Ramos (cell line): ENCODE results near the gene LGR4.

Source experiments
- in situ Hi-C: fragments of 300-500 bp; cut with MboI; formaldehyde crosslinking; loops from one replicate; pipeline ENCODE4 v1.14.3; 2022; ENCODE audit warnings: low sequenced_read_pairs; ENCODE audit not compliant: unreplicated experiment

The LGR4 gene

GRCh38 chr11:27408246-27408800, 64.3 kb downstream of the LGR4 start:
- in situ Hi-C loops = no loop called here

DNA sequence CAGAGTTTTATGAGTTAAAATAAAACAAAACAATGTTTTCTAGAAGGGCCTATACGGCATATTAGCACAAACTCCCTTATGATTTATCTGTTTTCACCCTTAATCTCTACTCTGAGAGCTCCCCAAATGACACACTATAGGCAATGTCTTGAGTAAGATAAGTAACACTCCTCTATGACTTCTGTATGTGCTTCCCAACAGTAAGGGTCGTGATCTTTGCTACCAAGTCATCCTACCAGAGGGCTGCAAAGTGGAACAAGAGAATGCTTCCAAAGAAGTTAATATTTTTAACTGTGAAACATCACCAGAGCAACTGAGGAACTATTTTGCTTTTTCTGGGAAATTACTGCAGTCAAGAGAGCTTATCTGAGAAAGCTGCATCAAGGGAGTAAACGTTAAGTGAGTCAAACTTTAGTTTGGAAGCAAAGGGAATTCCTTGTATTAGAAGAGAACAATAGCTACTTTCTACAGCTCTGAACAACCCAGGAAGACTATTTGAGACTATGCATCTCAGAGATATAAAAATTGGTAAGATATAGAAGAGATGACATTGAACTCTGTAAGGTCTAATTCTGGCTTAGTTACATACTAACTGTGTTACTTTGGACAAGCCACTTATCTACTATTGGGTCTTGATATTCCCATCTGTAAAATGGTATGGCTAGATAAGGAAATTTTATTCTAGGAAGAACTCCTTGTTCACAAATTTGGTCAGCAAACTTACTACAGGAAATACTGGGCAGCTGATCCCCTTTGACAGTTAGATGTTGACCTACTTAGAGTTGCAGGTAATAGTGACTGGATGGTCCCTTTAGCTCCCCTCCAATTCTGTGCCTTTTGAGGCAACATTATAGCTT, 65.9 kb downstream of the LGR4 start:
- in situ Hi-C loops = no loop called here

DNA sequence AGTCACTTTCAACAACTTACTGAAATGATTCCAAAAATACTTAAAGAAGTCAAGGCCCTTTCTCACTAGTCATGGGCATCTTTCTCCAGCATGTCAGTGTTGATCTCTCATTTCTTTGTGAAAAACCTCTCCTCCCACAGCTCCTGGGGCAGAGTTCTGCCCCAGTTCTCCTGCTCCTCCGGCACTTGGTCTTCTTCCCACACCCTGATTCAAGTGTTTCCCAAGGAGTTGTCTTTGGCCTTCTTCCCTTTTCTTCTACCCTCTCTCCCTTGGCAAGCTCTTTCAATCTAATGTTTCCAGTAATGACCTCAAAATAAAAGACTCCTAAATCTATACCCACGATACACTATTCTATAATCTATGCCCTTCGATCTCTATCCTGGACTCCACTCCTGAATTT, 67.5 kb downstream of the LGR4 start:
- in situ Hi-C loops = no loop called here

DNA sequence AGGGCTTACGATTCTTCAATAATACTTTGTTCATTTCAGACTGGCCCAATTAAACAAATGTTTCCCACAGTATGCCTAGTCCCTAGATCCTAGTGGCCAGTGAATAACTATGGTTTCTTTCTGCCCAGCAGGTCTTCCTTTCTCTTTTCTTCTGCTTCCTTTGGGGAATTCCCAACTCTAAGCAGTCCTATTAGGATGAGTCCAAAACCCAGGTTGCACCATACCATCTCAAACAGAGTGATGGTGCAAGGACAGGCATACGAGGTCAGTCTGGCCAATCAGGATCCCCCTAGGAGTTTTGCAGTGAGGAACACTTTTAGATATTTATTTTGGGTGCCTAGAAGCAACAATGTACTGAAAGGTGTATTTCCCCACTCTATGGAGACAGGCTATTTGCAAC, 68.2 kb downstream of the LGR4 start:
- in situ Hi-C loops = no loop called here

DNA sequence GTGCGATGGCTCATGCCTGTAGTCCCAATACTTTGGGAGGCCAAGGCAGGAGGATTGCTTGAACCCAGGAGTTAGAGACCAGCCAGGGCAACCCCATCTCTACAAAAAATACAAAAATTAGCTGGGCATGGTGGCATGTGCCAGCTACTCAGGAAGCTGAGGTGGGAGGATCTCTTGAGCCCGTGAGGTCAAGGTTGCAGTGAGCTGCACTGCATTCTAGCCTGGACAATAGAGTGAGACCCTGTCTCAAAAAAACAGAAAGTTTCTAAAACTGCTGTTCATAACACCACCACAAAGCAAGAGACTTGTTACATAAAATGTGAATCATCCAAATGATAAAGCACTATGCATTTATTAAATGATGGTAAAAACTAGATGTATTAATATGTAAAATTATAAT, 69.4 kb downstream of the LGR4 start:
- in situ Hi-C loops = no loop called here

GRCh38 chr11:27402450-27402849, 70.1 kb downstream of the LGR4 start:
- in situ Hi-C loops = no loop called here

DNA sequence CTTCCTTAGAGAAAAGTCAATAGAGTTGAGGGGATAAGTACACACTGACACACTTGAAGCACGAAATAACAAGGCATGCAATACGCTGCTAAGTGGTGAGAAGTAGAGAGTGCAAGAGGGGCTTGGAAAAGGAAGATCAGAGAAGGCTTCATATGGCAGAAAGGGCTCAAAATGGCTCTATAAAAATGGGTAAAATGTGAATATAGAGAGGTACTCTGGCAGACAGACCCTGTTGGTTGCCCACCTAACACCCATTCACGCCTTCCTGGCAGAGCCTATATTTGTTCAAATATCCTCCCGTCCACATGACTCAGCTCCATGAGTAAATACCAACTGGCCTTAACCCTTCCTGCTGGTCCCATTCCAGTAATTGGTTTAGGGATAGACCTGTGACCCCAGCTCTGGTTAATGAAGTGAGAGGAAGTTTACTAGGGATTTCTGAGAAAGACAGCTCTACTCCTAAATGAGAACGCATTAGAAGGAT, 70.7 kb downstream of the LGR4 start:
- in situ Hi-C loops = no loop called here

DNA sequence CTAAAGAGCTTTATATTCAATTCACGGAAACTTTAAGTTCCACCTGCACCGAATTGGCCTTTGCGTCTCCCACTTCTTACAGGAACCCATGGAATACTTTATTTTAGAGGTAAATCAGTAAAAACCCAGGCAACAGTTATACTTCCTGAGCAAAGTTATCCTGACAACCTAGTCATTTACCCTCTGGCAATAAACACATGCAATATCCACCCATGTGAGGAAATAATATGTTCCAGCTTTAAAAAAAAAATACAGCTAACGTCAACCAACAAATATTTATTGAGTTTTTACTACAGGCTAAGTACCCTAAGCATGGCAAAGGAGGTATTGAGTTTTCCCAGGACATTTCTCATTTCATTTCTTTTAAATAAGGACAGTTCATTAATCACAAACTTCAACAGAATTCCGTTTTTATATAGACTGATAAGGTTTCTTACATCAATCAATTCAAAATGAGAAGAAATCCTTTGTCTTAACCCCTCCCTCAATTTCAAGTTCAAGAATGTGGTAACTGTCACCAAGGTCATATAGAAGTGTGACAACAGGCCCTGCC, 71.2 kb downstream of the LGR4 start:
- in situ Hi-C loops = no loop called here

DNA sequence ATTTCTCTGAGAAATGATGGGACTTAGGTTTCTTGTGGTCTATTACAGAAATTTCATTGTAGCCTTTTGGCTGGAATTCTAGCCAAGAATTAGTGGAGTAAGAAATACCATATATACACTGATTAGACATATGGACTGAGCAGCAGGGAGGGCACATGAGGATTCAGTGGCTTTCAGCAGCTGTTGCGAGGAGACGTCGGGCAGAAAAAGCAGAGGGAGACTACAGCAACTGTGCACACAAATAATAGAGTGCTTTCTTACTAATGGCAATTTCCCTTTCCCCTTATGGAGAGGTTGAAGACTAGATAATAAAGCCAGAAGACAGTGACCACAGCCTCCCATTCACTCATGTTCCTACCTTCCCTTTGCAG, 74.2 kb downstream of the LGR4 start:
- in situ Hi-C loops = no loop called here

- in situ Hi-C loops = no loop called here
Observed at GRCh38 chr11:27397624-27398399, 74.8 kb downstream of the LGR4 start.

DNA sequence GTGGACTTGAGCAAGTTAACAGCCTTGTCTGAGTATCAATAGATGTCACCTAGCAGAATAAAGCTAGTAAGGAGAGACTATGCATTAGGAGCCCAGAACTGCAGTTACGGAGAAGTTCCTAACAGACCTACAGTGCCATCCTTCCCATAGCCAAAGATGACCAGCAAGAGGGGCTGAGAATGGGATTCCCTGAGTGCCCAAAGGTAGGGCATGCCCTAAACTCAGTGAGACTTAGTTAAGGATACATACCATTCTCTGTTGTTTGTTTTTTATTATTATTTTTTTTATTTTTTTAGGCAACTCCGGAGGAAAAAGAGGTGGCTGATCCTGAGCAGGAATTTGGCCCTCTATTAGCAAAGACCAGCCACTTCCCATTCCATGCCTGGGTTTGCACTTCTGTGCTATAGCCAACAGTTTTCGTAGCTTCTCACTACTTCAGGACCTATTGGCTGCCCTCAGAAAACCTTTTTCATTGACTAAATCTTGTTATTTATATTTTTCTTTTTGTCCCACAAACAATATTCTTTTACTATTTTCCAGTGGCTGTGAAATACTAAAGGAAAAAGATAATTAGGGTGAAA, 76.2 kb downstream of the LGR4 start:
- in situ Hi-C loops = no loop called here

- in situ Hi-C loops = no loop called here
Observed at GRCh38 chr11:27395556-27396258, 76.9 kb downstream of the LGR4 start.

DNA sequence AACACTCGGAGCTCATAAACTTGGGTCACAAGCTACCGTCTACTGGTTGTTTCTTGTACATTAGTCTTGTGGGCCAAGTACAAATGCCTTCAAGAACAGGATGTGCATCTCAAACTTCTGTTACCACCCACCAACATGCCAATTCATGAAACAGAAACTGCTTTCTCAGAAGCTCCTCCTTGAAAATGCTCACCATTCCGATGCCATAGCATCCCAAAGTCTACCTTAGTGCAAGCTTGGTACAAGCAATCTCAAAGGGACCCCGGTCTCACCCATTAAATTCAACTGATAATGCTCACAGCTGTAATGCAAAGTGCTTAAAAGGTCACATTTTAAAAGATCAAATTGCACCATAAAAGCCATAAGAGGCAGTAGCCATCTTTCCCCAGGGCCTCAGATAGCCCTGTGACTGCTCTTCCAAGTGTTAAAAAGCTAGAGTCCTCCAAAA, 77.8 kb downstream of the LGR4 start:
- in situ Hi-C loops = no loop called here

- in situ Hi-C loops = no loop called here
Observed at GRCh38 chr11:27392278-27393114, 80.1 kb downstream of the LGR4 start.

- in situ Hi-C loops = no loop called here
Observed at GRCh38 chr11:27391331-27392015, 81.1 kb downstream of the LGR4 start.

GRCh38 chr11:27390318-27391295, 82.0 kb downstream of the LGR4 start:
- in situ Hi-C loops = no loop called here

- in situ Hi-C loops = no loop called here
Observed at GRCh38 chr11:27388869-27389268, 83.7 kb downstream of the LGR4 start.
